ENCODE data around the gene G6PC3.
A peak's percentile ranks its signal among the peaks of the same experiment; 100 is the strongest.

Gene G6PC3

DNA sequence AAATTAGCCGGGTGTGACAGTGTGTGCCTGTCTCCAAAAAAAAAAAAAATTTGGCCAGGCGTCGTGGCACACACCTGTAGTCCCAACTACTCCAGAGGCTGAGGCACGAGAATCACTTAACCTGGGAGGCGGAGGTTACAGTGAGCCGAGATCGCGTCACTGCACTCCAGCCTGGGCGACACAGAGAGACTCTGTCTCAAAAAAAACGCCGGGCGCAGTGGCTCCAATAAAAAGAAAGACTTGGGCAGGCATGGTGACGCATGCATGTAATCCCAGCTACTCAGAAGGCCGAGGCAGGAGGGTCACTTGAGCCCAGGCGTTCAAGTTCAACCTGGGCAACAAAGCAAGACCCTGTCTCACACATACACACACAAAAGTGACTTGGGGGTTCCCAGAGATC is 7.7 kb upstream of the G6PC3 start:
- DNase-seq, result no peak

GRCh38 chr17:44063704-44064639 is 6.6 kb upstream of the G6PC3 start:
- DNase-seq, result peak; percentile 14

GRCh38 chr17:44065668-44066203 is 4.8 kb upstream of the G6PC3 start:
- DNase-seq, result no peak

- DNase-seq, result peak; percentile 84
Measured at GRCh38 chr17:44066204-44066930, 4.2 kb upstream of the G6PC3 start, which contains the start of gene LSM12. LSM12 (minus strand) TSS chr17:44066671; CDS start chr17:44066587, 84 bp downstream.

- DNase-seq, result peak; percentile 16
Measured at GRCh38 chr17:44067545-44067940, 3.0 kb upstream of the G6PC3 start.

- DNase-seq, result peak; percentile 37
Measured at GRCh38 chr17:44069974-44070454, 521 bp upstream of the G6PC3 start.

DNA sequence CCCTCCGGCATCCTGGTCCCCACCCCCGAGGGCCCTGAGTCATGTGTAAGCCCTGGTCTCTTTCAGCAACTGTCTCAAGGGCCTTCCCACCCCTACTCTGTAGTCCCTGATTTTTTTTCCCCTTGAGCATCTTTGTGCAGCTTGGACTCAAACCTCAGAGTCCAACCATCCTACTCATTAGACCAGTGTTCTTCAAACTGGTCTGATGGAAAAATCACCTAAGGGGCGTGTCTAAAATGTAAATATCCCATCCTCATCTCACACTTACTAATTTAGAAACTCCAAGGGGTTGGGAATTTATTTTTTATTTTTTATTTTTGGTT is 624 bp downstream of the G6PC3 start:
- no peak for DNase-seq

GRCh38 chr17:44071772-44072171 is 1.2 kb downstream of the G6PC3 start:
- no peak for DNase-seq

- no peak for DNase-seq
Measured at GRCh38 chr17:44074231-44074910, 3.8 kb downstream of the G6PC3 start.

GRCh38 chr17:44074911-44075285 is 4.4 kb downstream of the G6PC3 start:
- no peak for DNase-seq

- DNase-seq, result no peak
Measured at GRCh38 chr17:44075598-44076293, 5.2 kb downstream of the G6PC3 start.

- no peak for DNase-seq
Measured at GRCh38 chr17:44076716-44077594, 6.4 kb downstream of the G6PC3 start.

DNA sequence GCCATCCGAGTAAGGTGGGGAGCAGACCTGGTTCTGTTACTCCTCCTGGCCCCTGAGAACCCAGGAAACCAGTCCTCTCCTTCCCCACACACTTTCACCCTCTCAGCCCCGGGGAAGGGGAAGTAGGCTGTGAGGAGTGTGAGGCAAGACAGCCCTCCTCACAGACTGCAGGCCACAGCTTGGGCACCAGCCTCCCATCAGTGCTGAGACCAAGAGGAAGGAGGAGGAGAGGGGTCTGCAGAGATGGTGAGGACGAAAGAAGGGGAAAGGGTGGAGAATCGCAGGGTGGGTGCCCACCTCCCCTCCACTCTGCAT is 7.0 kb downstream of the G6PC3 start:
- peak; percentile 79 for DNase-seq

- DNase-seq, result no peak
Measured at GRCh38 chr17:44078412-44078811, 7.9 kb downstream of the G6PC3 start.

- DNase-seq, result peak; percentile 89
Measured at GRCh38 chr17:44079877-44080821, 9.6 kb downstream of the G6PC3 start.

GRCh38 chr17:44081681-44082080 is 11.1 kb downstream of the G6PC3 start:
- DNase-seq, result no peak

DNA sequence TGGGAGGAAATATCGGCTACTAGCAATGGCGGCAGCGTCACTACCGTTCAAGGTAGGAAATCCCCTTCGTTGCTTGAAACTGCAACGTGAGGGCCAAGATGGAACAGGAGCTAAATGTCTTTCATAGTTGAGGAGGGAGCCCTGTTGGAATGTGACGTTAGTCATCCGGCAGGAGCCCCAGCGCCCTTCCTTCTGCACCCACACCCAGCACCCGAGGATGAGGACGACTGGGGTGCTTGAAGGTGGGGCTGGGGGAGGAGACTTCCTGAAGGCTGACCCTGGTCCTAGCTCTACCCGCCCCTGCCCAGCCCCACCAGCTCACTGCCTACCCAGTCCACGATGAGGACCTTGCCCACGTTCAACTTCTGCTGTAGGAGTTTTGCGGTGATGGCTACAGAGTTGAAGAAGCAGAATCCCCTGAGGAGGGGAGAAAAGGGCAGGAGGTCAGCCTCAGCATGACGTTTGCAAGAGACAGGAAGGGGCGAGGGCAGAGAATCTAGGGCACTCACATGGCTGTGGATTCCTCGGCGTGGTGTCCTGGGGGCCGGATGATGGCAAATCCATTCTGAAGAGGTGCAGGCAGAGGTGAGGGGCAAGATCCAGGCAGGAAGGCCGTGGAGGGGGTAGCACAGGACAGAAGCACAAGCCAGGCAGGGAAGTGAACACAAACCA is 11.9 kb downstream of the G6PC3 start:
- DNase-seq, result no peak

GRCh38 chr17:44083250-44083849 is 12.8 kb downstream of the G6PC3 start:
- DNase-seq, result no peak

- DNase-seq, result no peak
Measured at GRCh38 chr17:44084131-44084538, 13.6 kb downstream of the G6PC3 start.
